Parathyroid adenoma (tissue), 2 donors: ENCODE measurements around the gene BCO2.
A peak's percentile ranks its signal among the peaks of the same experiment; 100 is the strongest.

Experiments used
- H2AFZ ChIP-seq: fragments of 300-600 bp; sonication (generic); one replicate; pipeline ENCODE4 v1.7.0; 2017; ENCODE audit warnings: antibody characterized with exemption, mild to moderate bottlenecking
- H3K27ac ChIP-seq: fragments of 300-600 bp; sonication (generic); one replicate; pipeline ENCODE4 v1.7.0; 2017
- H3K27me3 ChIP-seq: fragments of 300-600 bp; sonication (generic); one replicate; pipeline ENCODE4 v1.7.0; 2017; ENCODE audit warnings: low read length; ENCODE audit not compliant: control insufficient read depth, insufficient read depth
- H3K36me3 ChIP-seq: fragments of 300-600 bp; sonication (generic); one replicate; pipeline ENCODE4 v1.7.0; 2017; ENCODE audit warnings: low read length; ENCODE audit not compliant: control insufficient read depth, insufficient read depth
- H3K4me1 ChIP-seq: fragments of 300-600 bp; sonication (generic); one replicate; pipeline ENCODE4 v1.7.0; 2017; ENCODE audit warnings: control low read depth
- H3K4me2 ChIP-seq: fragments of 300-600 bp; sonication (generic); one replicate; pipeline ENCODE4 v1.7.0; 2017; ENCODE audit warnings: low read length
- H3K4me3 ChIP-seq: fragments of 300-600 bp; sonication (generic); one replicate; pipeline ENCODE4 v1.7.0; 2017; ENCODE audit warnings: low read depth, low read length
- H3K79me2 ChIP-seq: fragments of 300-600 bp; sonication (generic); one replicate; pipeline ENCODE4 v1.7.0; 2017; ENCODE audit warnings: control low read depth
- H3K9ac ChIP-seq: fragments of 300-600 bp; sonication (generic); one replicate; pipeline ENCODE4 v1.7.0; 2017; ENCODE audit warnings: mild to moderate bottlenecking
- H3K9me3 ChIP-seq: fragments of 300-600 bp; sonication (generic); one replicate; pipeline ENCODE4 v1.7.0; 2017; ENCODE audit warnings: low read length; ENCODE audit not compliant: control insufficient read depth
- CTCF ChIP-seq: fragments of 300-600 bp; sonication (generic); IDR thresholded peaks from one replicate; pipeline ENCODE4 v1.7.0; 2017; ENCODE audit warnings: antibody characterized with exemption, mild to moderate bottlenecking
- donor health status: primary hyperparathyroidism.

BCO2 gene

DNA sequence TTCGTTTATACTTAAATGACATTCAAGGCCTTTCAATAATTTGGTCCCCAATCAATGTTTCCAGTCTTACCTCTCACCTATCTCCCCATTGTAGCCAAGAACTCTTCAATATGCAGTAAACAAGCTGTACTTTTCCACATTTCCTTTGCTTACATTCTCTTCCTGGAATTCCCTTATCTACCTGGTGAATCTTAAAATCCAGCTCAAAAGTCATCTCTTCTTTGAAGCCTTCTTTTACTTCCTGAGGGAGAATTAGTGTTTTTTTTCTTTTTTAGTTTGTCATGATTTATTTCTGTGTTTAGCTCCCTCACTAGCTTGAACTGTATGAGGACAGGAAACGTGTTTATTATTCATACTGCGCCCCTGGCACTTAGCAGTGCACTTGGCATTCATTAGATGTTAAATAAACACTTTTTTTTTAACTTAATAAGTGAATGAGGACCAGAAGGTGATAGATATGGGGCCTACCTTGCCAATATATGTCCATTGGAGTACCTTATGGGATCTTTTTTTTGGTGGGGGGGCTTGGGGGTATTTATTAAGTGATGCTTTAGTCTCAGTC, 46.0 kb downstream of the BCO2 start:
- Histone ChIP-seq H3K27me3 (no peaks in the 10 kb centered on the region), H3K27ac (no peak overlapping the region), H3K9ac (no peak overlapping the region), H3K36me3 (no peaks in the 10 kb centered on the region), H3K4me2 (no peak overlapping the region), H3K79me2 (peaks cover 3% of the 10 kb centered on the region), H2AFZ (no peak overlapping the region), H3K9me3 (no peaks in the 10 kb centered on the region), H3K4me3 (no peak overlapping the region), H3K4me1 (no peaks in the 10 kb centered on the region)
- TF ChIP-seq CTCF = no peak

- Histone ChIP-seq H3K9ac (no peak overlapping the region), H3K27me3 (no peaks in the 10 kb centered on the region), H2AFZ (no peak overlapping the region), H3K4me2 (no peak overlapping the region), H3K36me3 (no peaks in the 10 kb centered on the region), H3K27ac (no peak overlapping the region), H3K4me3 (no peak overlapping the region), H3K9me3 (no peaks in the 10 kb centered on the region), H3K4me1 (no peaks in the 10 kb centered on the region), H3K79me2 (peaks cover 3% of the 10 kb centered on the region)
- TF ChIP-seq CTCF = no peak
Measured at GRCh38 chr11:112222303-112222702, 47.0 kb downstream of the BCO2 start.

DNA sequence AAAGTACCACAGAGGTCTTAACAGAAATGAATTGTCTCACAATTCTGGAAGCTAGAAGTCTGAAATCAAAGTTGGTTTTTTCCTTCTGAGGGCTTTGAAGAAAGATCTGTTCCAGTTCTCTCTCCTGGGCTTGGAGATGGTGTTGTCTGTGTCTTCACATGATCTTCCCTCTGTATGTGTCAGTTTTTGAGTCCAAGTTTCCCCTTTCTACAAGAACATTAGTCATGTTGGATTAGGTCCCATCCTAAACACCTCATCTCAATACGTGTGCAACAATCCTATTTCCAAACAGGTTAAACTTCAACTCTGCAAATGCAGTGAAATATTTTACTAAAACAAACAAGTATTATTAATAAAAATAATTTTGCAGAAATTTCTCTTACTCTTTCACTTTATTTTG, 47.8 kb downstream of the BCO2 start:
- Histone ChIP-seq H3K9me3 (no peaks in the 10 kb centered on the region), H2AFZ (no peak overlapping the region), H3K27ac (no peak overlapping the region), H3K27me3 (no peaks in the 10 kb centered on the region), H3K36me3 (no peaks in the 10 kb centered on the region), H3K4me2 (no peak overlapping the region), H3K79me2 (peaks cover 3% of the 10 kb centered on the region), H3K9ac (no peak overlapping the region), H3K4me3 (no peak overlapping the region), H3K4me1 (no peaks in the 10 kb centered on the region)
- TF ChIP-seq CTCF = no peak

- Histone ChIP-seq H2AFZ (no peak overlapping the region), H3K79me2 (peaks cover 3% of the 10 kb centered on the region), H3K36me3 (no peaks in the 10 kb centered on the region), H3K27me3 (no peaks in the 10 kb centered on the region), H3K4me2 (no peak overlapping the region), H3K9ac (no peak overlapping the region), H3K4me1 (no peaks in the 10 kb centered on the region), H3K4me3 (no peak overlapping the region), H3K9me3 (no peaks in the 10 kb centered on the region), H3K27ac (no peak overlapping the region)
- no peak for TF ChIP-seq CTCF
Measured at GRCh38 chr11:112223754-112224532, 48.6 kb downstream of the BCO2 start.

GRCh38 chr11:112225753-112226061, 50.4 kb downstream of the BCO2 start:
- peaks cover 3% of the 10 kb centered on the region for H3K79me2 ChIP-seq
- no peaks in the 10 kb centered on the region for H3K9me3 ChIP-seq
- H3K9ac ChIP-seq = peak overlapping the region; percentile 80
- no peaks in the 10 kb centered on the region for H3K27me3 ChIP-seq
- peak overlapping the region; percentile 83 for H3K4me3 ChIP-seq
- H3K4me2 ChIP-seq = peak overlapping the region; percentile 83
- no peaks in the 10 kb centered on the region for H3K4me1 ChIP-seq
- TF ChIP-seq CTCF = no peak
- peak overlapping the region; percentile 99 for H2AFZ ChIP-seq
- no peaks in the 10 kb centered on the region for H3K36me3 ChIP-seq
- H3K27ac ChIP-seq = peak overlapping the region; percentile 93
